Thoracic aorta (tissue), 2 donors: ENCODE measurements around the gene CTIF. TPM values are rescaled to one million over a fixed set of nuclear protein-coding genes. Genes with fewer than 3 reads are reported as not detected.

ENCODE experiments used
- ATAC-seq: fragments of 150-250 bp; one replicate; pipeline ENCODE4 v1.8.0; 2017; ENCODE audit warnings: low read depth; ENCODE audit not compliant: insufficient number of reproducible peaks, low FRiP score
- DNase-seq: peaks from one replicate; pipeline ENCODE4 v3.0.0-alpha.2; 2020; ENCODE audit warnings: low spot score
- H3K27ac ChIP-seq, 2 donors: fragments of 200-600 bp; sonication (generic); 1 replicate in 1 of 2; 2 replicates in 1 of 2; pipeline ENCODE4 v1.5.1; 2016; ENCODE audit warnings: mild to moderate bottlenecking in 2 of 2, moderate library complexity in 2 of 2
- H3K27me3 ChIP-seq: fragments of 200-600 bp; sonication (generic); replicated peaks from 2 replicates; pipeline ENCODE4 v1.6.0; 2016; ENCODE audit warnings: mild to moderate bottlenecking; ENCODE audit not compliant: insufficient read depth
- H3K36me3 ChIP-seq: fragments of 200-600 bp; sonication (generic); one replicate; pipeline ENCODE4 v1.5.1; 2016
- H3K4me1 ChIP-seq, 2 donors: fragments of 200-600 bp; sonication (generic); 1 replicate in 1 of 2; 2 replicates in 1 of 2; pipeline versions ENCODE4 v1.5.1 to v1.6.0; 2016; ENCODE audit warnings: low read depth in 2 of 2, mild to moderate bottlenecking in 1 of 2; ENCODE audit not compliant: control insufficient read depth in 1 of 2
- H3K4me3 ChIP-seq: fragments of 200-600 bp; sonication (generic); 2 replicates; pipeline ENCODE4 v1.5.1; 2016; ENCODE audit warnings: mild to moderate bottlenecking
- H3K9me3 ChIP-seq: fragments of 200-600 bp; sonication (generic); 2 replicates; pipeline ENCODE4 v1.5.1; 2016
- total RNA-seq, 2 donors: library from RNA; depleted of rRNA; stranded (reverse); fragments of >200 nt; gene quantifications; one replicate each; pipeline versions ENCODE4 v1.1.0 to v1.2.3, GENCODE V29; 2016
- TF ChIP-seq, protein P1 (sequence below): fragments of 200-600 bp; sonication (generic); IDR thresholded peaks from one replicate; pipeline ENCODE4 v1.5.1; 2019; ENCODE audit warnings: antibody characterized with exemption

Gene CTIF
- total RNA-seq, 2 donors from 2014 or later, result 63.3 to 125 TPM

DNA sequence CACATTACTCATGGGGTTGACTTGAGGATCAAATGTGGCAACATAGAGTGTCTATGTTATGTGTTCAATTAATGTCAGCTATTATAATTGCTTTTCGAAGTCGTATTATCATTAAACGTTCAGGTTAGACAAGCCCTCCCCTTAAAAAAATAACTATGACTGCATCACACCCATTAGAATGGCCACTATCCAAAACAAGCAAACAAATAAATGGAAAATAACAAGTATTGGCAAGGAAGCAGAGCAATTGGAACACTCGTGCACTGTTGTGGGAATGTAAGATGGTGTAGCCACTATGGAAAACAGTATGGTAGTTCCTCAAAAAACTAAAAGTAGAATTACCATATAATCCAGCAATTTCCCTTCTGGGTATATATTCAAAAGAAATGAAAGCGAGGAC, 10.0 kb upstream of the CTIF start:
- DNase-seq, result no peak
- H3K9me3 ChIP-seq, result no peaks in the 10 kb centered on the region
- ATAC-seq, result no peak

DNA sequence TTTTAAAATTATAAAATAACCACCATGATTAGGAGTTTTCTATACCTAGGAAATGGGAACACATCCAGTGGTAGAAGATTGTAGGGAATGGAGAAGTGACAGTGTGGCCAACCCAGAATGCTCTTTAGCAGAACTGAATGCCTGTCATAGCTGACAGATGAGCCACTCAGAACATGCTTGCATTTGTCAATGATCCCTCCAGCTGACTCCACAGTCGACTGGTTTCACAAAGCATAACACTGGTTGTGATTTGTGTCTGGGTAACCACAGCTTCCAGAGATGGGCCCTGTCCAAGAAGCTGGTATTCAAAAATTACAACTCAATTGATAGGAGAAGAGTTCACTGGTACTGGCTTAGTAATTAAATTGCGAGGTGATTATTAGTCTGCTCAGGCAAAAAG, 9.0 kb upstream of the CTIF start:
- H3K9me3 ChIP-seq, result no peaks in the 10 kb centered on the region
- TF ChIP-seq, protein P1, sequence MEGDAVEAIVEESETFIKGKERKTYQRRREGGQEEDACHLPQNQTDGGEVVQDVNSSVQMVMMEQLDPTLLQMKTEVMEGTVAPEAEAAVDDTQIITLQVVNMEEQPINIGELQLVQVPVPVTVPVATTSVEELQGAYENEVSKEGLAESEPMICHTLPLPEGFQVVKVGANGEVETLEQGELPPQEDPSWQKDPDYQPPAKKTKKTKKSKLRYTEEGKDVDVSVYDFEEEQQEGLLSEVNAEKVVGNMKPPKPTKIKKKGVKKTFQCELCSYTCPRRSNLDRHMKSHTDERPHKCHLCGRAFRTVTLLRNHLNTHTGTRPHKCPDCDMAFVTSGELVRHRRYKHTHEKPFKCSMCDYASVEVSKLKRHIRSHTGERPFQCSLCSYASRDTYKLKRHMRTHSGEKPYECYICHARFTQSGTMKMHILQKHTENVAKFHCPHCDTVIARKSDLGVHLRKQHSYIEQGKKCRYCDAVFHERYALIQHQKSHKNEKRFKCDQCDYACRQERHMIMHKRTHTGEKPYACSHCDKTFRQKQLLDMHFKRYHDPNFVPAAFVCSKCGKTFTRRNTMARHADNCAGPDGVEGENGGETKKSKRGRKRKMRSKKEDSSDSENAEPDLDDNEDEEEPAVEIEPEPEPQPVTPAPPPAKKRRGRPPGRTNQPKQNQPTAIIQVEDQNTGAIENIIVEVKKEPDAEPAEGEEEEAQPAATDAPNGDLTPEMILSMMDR, result no peak
- H3K36me3 ChIP-seq, result no peaks in the 10 kb centered on the region
- H3K27me3 ChIP-seq, result no peaks in the 10 kb centered on the region
- no peak overlapping the region for H3K27ac ChIP-seq
- H3K4me3 ChIP-seq, result no peak overlapping the region
- no peak for ATAC-seq
- H3K4me1 ChIP-seq, result no peaks in the 10 kb centered on the region
- DNase-seq, result no peak

More for the DNA sequence above, 10.0 kb upstream of the CTIF start:
- no peak overlapping the region for H3K27ac ChIP-seq
- no peak overlapping the region for H3K4me3 ChIP-seq
- no peaks in the 10 kb centered on the region for H3K4me1 ChIP-seq
- H3K36me3 ChIP-seq, result no peaks in the 10 kb centered on the region
- TF ChIP-seq, protein P1, result no peak
- H3K27me3 ChIP-seq, result no peaks in the 10 kb centered on the region

DNA sequence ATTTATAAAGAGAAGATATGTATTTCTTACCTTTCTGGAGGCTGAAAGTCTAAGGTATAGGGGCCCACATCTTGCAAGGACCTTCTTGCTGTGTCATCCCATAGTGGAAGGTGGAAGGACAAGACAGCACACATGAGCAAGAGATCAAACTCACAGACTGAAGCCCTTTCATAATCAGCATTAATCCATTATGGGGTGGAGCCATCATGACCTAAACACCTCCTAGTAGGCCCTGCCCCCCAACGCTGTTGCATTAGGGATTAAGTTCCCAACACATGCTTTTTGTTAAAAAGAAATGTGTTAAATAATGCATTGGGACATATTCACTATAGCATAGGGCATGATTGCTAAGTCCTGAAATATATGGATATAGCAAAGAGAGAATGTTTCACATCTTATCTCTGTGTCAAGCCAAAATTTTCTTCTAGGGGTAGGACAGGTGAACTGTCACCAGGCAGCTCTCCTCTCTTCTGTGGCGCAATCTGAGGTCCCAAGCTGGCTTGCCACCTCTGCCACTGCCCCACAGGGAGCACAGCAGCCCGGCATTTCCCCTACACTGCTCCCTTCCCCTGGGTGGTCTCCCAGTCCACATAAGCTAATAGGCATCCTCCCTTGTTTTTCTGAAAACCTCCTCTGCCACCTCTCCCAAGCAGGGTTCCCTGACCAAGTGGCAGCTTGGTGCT, 8.3 kb upstream of the CTIF start:
- Histone ChIP-seq H3K9me3 (no peaks in the 10 kb centered on the region), H3K4me1 (no peaks in the 10 kb centered on the region), H3K36me3 (no peaks in the 10 kb centered on the region), H3K27me3 (no peaks in the 10 kb centered on the region), H3K27ac (no peak overlapping the region), H3K4me3 (no peak overlapping the region)
- TF ChIP-seq, protein P1, result no peak
- ATAC-seq, result no peak
- no peak for DNase-seq

DNA sequence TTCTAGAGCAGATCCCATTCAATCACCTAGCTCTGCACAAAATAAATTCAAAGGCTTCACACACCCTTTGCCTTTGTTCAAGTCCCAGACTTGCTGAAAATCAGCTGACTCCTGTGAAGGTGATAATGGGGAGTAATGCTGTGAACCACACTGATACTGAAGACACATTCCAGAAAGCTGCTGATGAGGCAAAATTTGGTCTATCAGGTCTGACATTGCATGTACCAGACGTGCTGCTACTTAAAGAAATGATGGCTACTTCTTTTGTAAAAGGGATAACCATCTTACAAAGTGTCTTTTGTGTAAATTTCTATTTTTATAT, 7.8 kb upstream of the CTIF start:
- ATAC-seq, result no peak
- DNase-seq, result no peak
- H3K27ac ChIP-seq, result no peak overlapping the region
- no peaks in the 10 kb centered on the region for H3K4me1 ChIP-seq
- H3K36me3 ChIP-seq, result no peaks in the 10 kb centered on the region
- no peak overlapping the region for H3K4me3 ChIP-seq
- no peaks in the 10 kb centered on the region for H3K27me3 ChIP-seq
- H3K9me3 ChIP-seq, result no peaks in the 10 kb centered on the region
- TF ChIP-seq, protein P1, result no peak

DNA sequence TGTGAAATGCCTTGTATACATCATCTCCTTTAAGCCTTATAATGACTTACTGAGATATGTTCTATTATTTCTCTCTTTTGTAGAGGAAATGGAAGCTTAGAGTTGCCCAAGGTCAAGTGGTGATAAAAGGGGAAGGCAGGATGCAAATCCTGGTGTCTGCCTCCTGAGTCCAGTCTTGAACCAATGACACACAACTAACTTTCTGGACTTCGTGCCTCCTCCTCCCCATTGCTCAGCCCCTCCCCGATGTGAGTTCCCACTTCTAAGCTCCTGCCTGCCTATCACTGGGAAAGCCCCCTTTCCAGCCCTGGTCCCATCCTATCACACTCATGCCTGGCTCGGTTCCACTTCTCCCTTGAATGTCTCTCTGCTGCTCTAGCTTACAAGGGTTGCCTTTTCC, 6.9 kb upstream of the CTIF start:
- no peak overlapping the region for H3K4me3 ChIP-seq
- H3K27ac ChIP-seq, result no peak overlapping the region
- no peak for ATAC-seq
- no peaks in the 10 kb centered on the region for H3K27me3 ChIP-seq
- no peaks in the 10 kb centered on the region for H3K36me3 ChIP-seq
- TF ChIP-seq, protein P1, result no peak
- no peaks in the 10 kb centered on the region for H3K4me1 ChIP-seq
- no peak for DNase-seq
- no peaks in the 10 kb centered on the region for H3K9me3 ChIP-seq
